Endodermal cell (in vitro differentiated cells): Measurements from ENCODE around the gene MGME1. TPM values are rescaled to one million over a fixed set of nuclear protein-coding genes. Genes with fewer than 3 reads are reported as not detected.

Experiments
- DNase-seq: peaks from one replicate; pipeline ENCODE4 v3.0.0-alpha.2; 2017
- H3K27ac ChIP-seq: 2 replicates; pipeline ENCODE4 v1.5.1; 2013; ENCODE audit warnings: mild to moderate bottlenecking, low read depth, low read length, moderate library complexity
- H3K27me3 ChIP-seq: 2 replicates; pipeline ENCODE4 v1.6.1; 2013; ENCODE audit warnings: mild to moderate bottlenecking, low read length, moderate library complexity; ENCODE audit not compliant: insufficient read depth, control insufficient read depth, poor library complexity, severe bottlenecking
- H3K36me3 ChIP-seq: 2 replicates; pipeline ENCODE4 v1.7.0; 2013; ENCODE audit warnings: mild to moderate bottlenecking, low read length, moderate library complexity; ENCODE audit not compliant: control insufficient read depth, insufficient read depth
- H3K4me1 ChIP-seq: one replicate; pipeline ENCODE4 v1.7.0; 2013; ENCODE audit warnings: low read length; ENCODE audit not compliant: control insufficient read depth, insufficient read depth
- H3K4me3 ChIP-seq: 2 replicates; pipeline ENCODE4 v1.5.1; 2013; ENCODE audit warnings: mild to moderate bottlenecking, low read length, moderate library complexity
- H3K9ac ChIP-seq: 2 replicates; pipeline ENCODE4 v1.6.1; 2013; ENCODE audit warnings: mild to moderate bottlenecking, low read length, moderate library complexity; ENCODE audit not compliant: poor library complexity, severe bottlenecking; ENCODE audit errors: extremely low read depth
- H3K9me3 ChIP-seq: 2 replicates; pipeline ENCODE4 v1.6.1; 2013; ENCODE audit warnings: mild to moderate bottlenecking, low read length, moderate library complexity; ENCODE audit not compliant: control insufficient read depth
- H3K27ac Mint-ChIP-seq: 2 replicates; pipeline ENCODE4 v1.8.0; 2020; ENCODE audit warnings: mixed read lengths
- H3K27me3 Mint-ChIP-seq: 2 replicates; pipeline ENCODE4 v1.8.0; 2021; ENCODE audit warnings: mild to moderate bottlenecking, mixed read lengths; ENCODE audit not compliant: insufficient read depth
- H3K36me3 Mint-ChIP-seq: 2 replicates; pipeline ENCODE4 v1.8.0; 2020; ENCODE audit warnings: low read depth, mixed read lengths
- H3K4me1 Mint-ChIP-seq: 2 replicates; pipeline ENCODE4 v1.8.0; 2020; ENCODE audit warnings: mixed read lengths
- H3K4me3 Mint-ChIP-seq: 2 replicates; pipeline ENCODE4 v1.8.0; 2020; ENCODE audit warnings: mild to moderate bottlenecking, moderate library complexity, mixed read lengths
- H3K9me3 Mint-ChIP-seq: 2 replicates; pipeline ENCODE4 v1.8.0; 2020; ENCODE audit warnings: mild to moderate bottlenecking, mixed read lengths
- CTCF ChIP-seq: fragments of 200-600 bp; sonication (generic); conservative IDR thresholded peaks from 2 replicates; pipeline ENCODE4 v1.5.0; 2021; ENCODE audit warnings: antibody characterized with exemption, mild to moderate bottlenecking
- WGBS, 2 experiments: methylation state at CpG; one replicate each; pipeline versions ENCODE4 v1.1.5 to v1.1.7; 2013; ENCODE audit warnings: missing lambda C conversion rate in 2 of 2, mixed read lengths in 1 of 2; ENCODE audit not compliant: insufficient coverage in 1 of 2, insufficient read length in 1 of 2; 5-methylcytosine and 5-hydroxymethylcytosine counted together
- total RNA-seq, 2 donors: library from RNA; stranded (reverse); fragmentation: NEBNext Ultra II Directional in 1 of 2; extraction: Animal tissue kit (Norgen Biotek cat#: 25700) in 1 of 2; gene quantifications; 2 replicates in 1 of 2; 3 replicates in 1 of 2; pipeline ENCODE4 v1.2.1, GENCODE V29; 2021

The MGME1 gene
- total RNA-seq, 2 donors from 2014 or later = 31.2 to 36.7 TPM

- DNase-seq = no peak
- Mint-ChIP-seq H3K9me3 (no peaks in the 10 kb centered on the region), H3K4me3 (no peak overlapping the region), H3K27ac (peak overlapping the region; percentile 22), H3K27me3 (no peaks in the 10 kb centered on the region), H3K36me3 (peaks cover 95% of the 10 kb centered on the region), H3K4me1 (no peaks in the 10 kb centered on the region)
- H3K4me1 ChIP-seq = no peaks in the 10 kb centered on the region
- no peak overlapping the region for H3K27ac ChIP-seq
- TF ChIP-seq CTCF = no peak
- WGBS, 2 experiments = 93 to 95% methylated on average over 5 to 6 of the region's 6 CpGs
- peaks cover 100% of the 10 kb centered on the region for H3K36me3 ChIP-seq
- no peak overlapping the region for H3K9ac ChIP-seq
- H3K27me3 ChIP-seq = no peaks in the 10 kb centered on the region
- no peak overlapping the region for H3K4me3 ChIP-seq
- no peaks in the 10 kb centered on the region for H3K9me3 ChIP-seq
Measured at GRCh38 chr20:17946572-17947473, 22.0 kb upstream of the MGME1 start.

- H3K27ac Mint-ChIP-seq = peak overlapping the region; percentile 22
Measured at GRCh38 chr20:17947474-17947815, 21.4 kb upstream of the MGME1 start.

GRCh38 chr20:17948442-17948841 lies 20.4 kb upstream of the MGME1 start:
- Mint-ChIP-seq H3K27ac (no peak overlapping the region), H3K36me3 (peaks cover 95% of the 10 kb centered on the region)

More at GRCh38 chr20:17947474-17947815, 21.4 kb upstream of the MGME1 start:
- no peak overlapping the region for H3K27ac ChIP-seq
- Mint-ChIP-seq H3K36me3 (peaks cover 95% of the 10 kb centered on the region), H3K27me3 (no peaks in the 10 kb centered on the region), H3K4me3 (no peak overlapping the region), H3K9me3 (no peaks in the 10 kb centered on the region), H3K4me1 (no peaks in the 10 kb centered on the region)
- H3K4me3 ChIP-seq = no peak overlapping the region
- no peak for DNase-seq
- peaks cover 100% of the 10 kb centered on the region for H3K36me3 ChIP-seq
- 94 to 96% methylated on average over 4 to 5 of the region's 5 CpGs for WGBS, 2 experiments
- H3K27me3 ChIP-seq = no peaks in the 10 kb centered on the region
- H3K9me3 ChIP-seq = no peaks in the 10 kb centered on the region
- no peak overlapping the region for H3K9ac ChIP-seq
- no peak for TF ChIP-seq CTCF
- H3K4me1 ChIP-seq = no peaks in the 10 kb centered on the region

More at GRCh38 chr20:17948442-17948841, 20.4 kb upstream of the MGME1 start:
- no peak overlapping the region for H3K4me3 ChIP-seq
- 96 to 100% methylated on average over 1 to 2 of the region's 2 CpGs for WGBS, 2 experiments
- no peaks in the 10 kb centered on the region for H3K4me1 Mint-ChIP-seq
- H3K27me3 Mint-ChIP-seq = no peaks in the 10 kb centered on the region
- no peak overlapping the region for H3K4me3 Mint-ChIP-seq
- no peaks in the 10 kb centered on the region for H3K9me3 ChIP-seq
- H3K9me3 Mint-ChIP-seq = no peaks in the 10 kb centered on the region
- no peak overlapping the region for H3K27ac ChIP-seq
- H3K4me1 ChIP-seq = no peaks in the 10 kb centered on the region
- H3K27me3 ChIP-seq = no peaks in the 10 kb centered on the region
- H3K36me3 ChIP-seq = peaks cover 100% of the 10 kb centered on the region
- TF ChIP-seq CTCF = no peak
- no peak overlapping the region for H3K9ac ChIP-seq
- DNase-seq = no peak
